IPS-15b (cell line): ENCODE measurements around the gene FIGLA.
A peak's percentile ranks its signal among the peaks of the same experiment; 100 is the strongest.

ENCODE experiments used
- H3K27me3 ChIP-seq: one replicate; pipeline ENCODE4 v1.6.1; 2013; ENCODE audit warnings: low read length; ENCODE audit not compliant: control insufficient read depth, insufficient read depth
- H3K36me3 ChIP-seq: one replicate; pipeline ENCODE4 v1.6.1; 2013; ENCODE audit warnings: low read length; ENCODE audit not compliant: control insufficient read depth, insufficient read depth
- H3K4me1 ChIP-seq: one replicate; pipeline ENCODE4 v1.6.1; 2013; ENCODE audit warnings: mild to moderate bottlenecking, low read length; ENCODE audit not compliant: control insufficient read depth, insufficient read depth
- H3K4me3 ChIP-seq: one replicate; pipeline ENCODE4 v1.5.1; 2013; ENCODE audit warnings: low read depth, low read length
- H3K9ac ChIP-seq: one replicate; pipeline ENCODE4 v1.6.1; 2013; ENCODE audit warnings: low read depth, mild to moderate bottlenecking, low read length
- H3K9me3 ChIP-seq: one replicate; pipeline ENCODE4 v1.6.1; 2013; ENCODE audit warnings: mild to moderate bottlenecking, low read length; ENCODE audit not compliant: control insufficient read depth, insufficient read depth

Gene FIGLA

GRCh38 chr2:70790136-70790828 is at the start of gene FIGLA:
TSS of gene FIGLA (minus strand) at chr2:70790643. CDS start at chr2:70790638, 5 bp downstream.
- Histone ChIP-seq H3K9ac (no peak within 1 kb of the TSS), H3K4me1 (no peaks in the 10 kb centered on the region), H3K9me3 (no peaks in the 10 kb centered on the region), H3K36me3 (no peaks in the 10 kb centered on the region), H3K27me3 (peaks cover 93% of the 10 kb centered on the region), H3K4me3 (peak within 1 kb of the TSS; percentile 50)

- H3K27me3 ChIP-seq = no peaks in the 10 kb centered on the region
- no peaks in the 10 kb centered on the region for H3K36me3 ChIP-seq
Observed at GRCh38 chr2:70837980-70838925, 47.8 kb upstream of the FIGLA start.

GRCh38 chr2:70835643-70836042 is 45.2 kb upstream of the FIGLA start, which contains the start of gene CD207:
TSS of gene CD207 (minus strand) at chr2:70835816. CDS start at chr2:70835776, 40 bp downstream.
- Histone ChIP-seq H3K9me3 (no peaks in the 10 kb centered on the region), H3K36me3 (no peaks in the 10 kb centered on the region), H3K27me3 (no peaks in the 10 kb centered on the region), H3K4me3 (no peak within 1 kb of the TSS), H3K9ac (no peak within 1 kb of the TSS), H3K4me1 (no peaks in the 10 kb centered on the region)

More at GRCh38 chr2:70837980-70838925, 47.8 kb upstream of the FIGLA start:
- Histone ChIP-seq H3K4me3 (no peak overlapping the region), H3K9me3 (no peaks in the 10 kb centered on the region), H3K4me1 (no peaks in the 10 kb centered on the region), H3K9ac (no peak overlapping the region)

- Histone ChIP-seq H3K36me3 (no peaks in the 10 kb centered on the region), H3K9ac (no peak overlapping the region), H3K27me3 (peaks cover 4% of the 10 kb centered on the region), H3K9me3 (no peaks in the 10 kb centered on the region), H3K4me1 (no peaks in the 10 kb centered on the region), H3K4me3 (no peak overlapping the region)
Observed at GRCh38 chr2:70834881-70835280, 44.4 kb upstream of the FIGLA start.

- Histone ChIP-seq H3K36me3 (no peaks in the 10 kb centered on the region), H3K4me1 (no peaks in the 10 kb centered on the region), H3K9ac (no peak overlapping the region), H3K27me3 (peaks cover 4% of the 10 kb centered on the region), H3K9me3 (no peaks in the 10 kb centered on the region), H3K4me3 (no peak overlapping the region)
Observed at GRCh38 chr2:70834106-70834505, 43.7 kb upstream of the FIGLA start.

GRCh38 chr2:70833246-70833645 is 42.8 kb upstream of the FIGLA start:
- H3K4me3 ChIP-seq = no peak overlapping the region
- H3K9me3 ChIP-seq = no peaks in the 10 kb centered on the region
- peaks cover 4% of the 10 kb centered on the region for H3K27me3 ChIP-seq
- H3K9ac ChIP-seq = no peak overlapping the region
- peaks cover 2% of the 10 kb centered on the region for H3K4me1 ChIP-seq
- H3K36me3 ChIP-seq = no peaks in the 10 kb centered on the region

- peaks cover 4% of the 10 kb centered on the region for H3K27me3 ChIP-seq
- H3K9me3 ChIP-seq = no peaks in the 10 kb centered on the region
- H3K4me1 ChIP-seq = peaks cover 3% of the 10 kb centered on the region
- no peaks in the 10 kb centered on the region for H3K36me3 ChIP-seq
- H3K4me3 ChIP-seq = no peak overlapping the region
- H3K9ac ChIP-seq = no peak overlapping the region
Observed at GRCh38 chr2:70832386-70832785, 41.9 kb upstream of the FIGLA start.

- Histone ChIP-seq H3K4me3 (no peak overlapping the region), H3K27me3 (peaks cover 4% of the 10 kb centered on the region), H3K9me3 (no peaks in the 10 kb centered on the region), H3K9ac (no peak overlapping the region), H3K4me1 (peaks cover 3% of the 10 kb centered on the region), H3K36me3 (no peaks in the 10 kb centered on the region)
Observed at GRCh38 chr2:70831861-70832260, 41.4 kb upstream of the FIGLA start.

- peaks cover 3% of the 10 kb centered on the region for H3K4me1 ChIP-seq
- no peak overlapping the region for H3K9ac ChIP-seq
- peaks cover 6% of the 10 kb centered on the region for H3K27me3 ChIP-seq
- no peaks in the 10 kb centered on the region for H3K9me3 ChIP-seq
- no peaks in the 10 kb centered on the region for H3K36me3 ChIP-seq
- no peak overlapping the region for H3K4me3 ChIP-seq
Observed at GRCh38 chr2:70830366-70830765, 39.9 kb upstream of the FIGLA start.

GRCh38 chr2:70829916-70830315 is 39.5 kb upstream of the FIGLA start:
- H3K4me1 ChIP-seq = peaks cover 3% of the 10 kb centered on the region
- H3K9ac ChIP-seq = no peak overlapping the region
- peaks cover 6% of the 10 kb centered on the region for H3K27me3 ChIP-seq
- no peak overlapping the region for H3K4me3 ChIP-seq
- no peaks in the 10 kb centered on the region for H3K36me3 ChIP-seq
- no peaks in the 10 kb centered on the region for H3K9me3 ChIP-seq

GRCh38 chr2:70828914-70829824 is 38.7 kb upstream of the FIGLA start:
- no peak overlapping the region for H3K9ac ChIP-seq
- H3K36me3 ChIP-seq = no peaks in the 10 kb centered on the region
- H3K4me3 ChIP-seq = no peak overlapping the region
- H3K9me3 ChIP-seq = no peaks in the 10 kb centered on the region
- H3K27me3 ChIP-seq = peaks cover 6% of the 10 kb centered on the region
- peaks cover 3% of the 10 kb centered on the region for H3K4me1 ChIP-seq
